AG04450 (cell line): Measurements from ENCODE around the gene BMPER. TPM values are rescaled to one million over a fixed set of nuclear protein-coding genes. Genes with fewer than 3 reads are reported as not detected.

Source experiments
- CTCF ChIA-PET: fragments of 300-600, 350-600 bp; formaldehyde crosslinking; extraction: SDS; loops from one replicate; lab custom pipeline; 2022; ENCODE audit warnings: antibody characterized with exemption, inconsistent platforms; lab: Charles Lee
- POLR2A ChIA-PET: fragments of 350-600 bp; formaldehyde crosslinking; extraction: SDS; loops from one replicate; lab custom pipeline; 2021; ENCODE audit warnings: antibody characterized with exemption, inconsistent platforms; lab: Yijun Ruan, JAX
- DNase-seq: peaks from one replicate; pipeline ENCODE4 v3.0.0-alpha.2; 2011; ENCODE audit warnings: low read depth, low spot score
- H3K27ac ChIP-seq: one replicate; pipeline ENCODE4 v1.5.1; 2012; ENCODE audit warnings: low read depth, low read length, control low read depth
- H3K27me3 ChIP-seq: one replicate; pipeline ENCODE4 v1.6.0; 2012; ENCODE audit warnings: low read length; ENCODE audit not compliant: control insufficient read depth, insufficient read depth
- H3K4me3 ChIP-seq: 2 replicates; pipeline ENCODE4 v1.5.1; 2011; ENCODE audit warnings: mild to moderate bottlenecking, low read depth, low read length, control low read depth
- H3K9me3 ChIP-seq: 2 replicates; pipeline ENCODE4 v1.5.1; 2012; ENCODE audit warnings: low read length; ENCODE audit not compliant: control insufficient read depth, insufficient read depth
- CTCF ChIP-seq: IDR thresholded peaks from 2 replicates; pipeline ENCODE4 v1.5.1; 2011; ENCODE audit warnings: low read depth, low read length, control low read depth, inconsistent platforms
- polyA plus RNA-seq: library from polyadenylated mRNA; depleted of rRNA; stranded (reverse); fragments of >200 nt; gene quantifications from 2 replicates; pipeline ENCODE4 v1.2.3, GENCODE V29; 2011

Gene BMPER
- polyA plus RNA-seq, 1 experiment: 1.1 TPM

GRCh38 chr7:34019301-34019790 is 114.0 kb downstream of the BMPER start:
- Histone ChIP-seq H3K27me3 (no peaks in the 10 kb centered on the region), H3K27ac (no peak overlapping the region), H3K9me3 (no peaks in the 10 kb centered on the region), H3K4me3 (no peak overlapping the region)
- CTCF ChIA-PET: interaction anchor here (0.6 to 0.9 kb wide), 3 partner anchors 68 to 189 kb away, joined by 4 to 5 read pairs (median 4); no protein-coding TSS in a partner anchor
- POLR2A ChIA-PET: interaction anchor here (0.6 kb wide), 2 partner anchors 13 to 38 kb away, joined by 3 read pairs; no protein-coding TSS in a partner anchor
- no peak for TF ChIP-seq CTCF
- DNase-seq: no peak

- H3K4me3 ChIP-seq: no peak overlapping the region
- ChIA-PET POLR2A (no interaction called here), CTCF (interaction anchor here (1.7 kb wide), 1 partner anchor 66 kb away, joined by 4 read pairs; no protein-coding TSS in a partner anchor)
- TF ChIP-seq CTCF: no peak
- H3K9me3 ChIP-seq: no peaks in the 10 kb centered on the region
- no peak overlapping the region for H3K27ac ChIP-seq
- no peaks in the 10 kb centered on the region for H3K27me3 ChIP-seq
- DNase-seq: no peak
Observed at GRCh38 chr7:34022626-34023025, 117.3 kb downstream of the BMPER start.

GRCh38 chr7:34025600-34025999 is 120.3 kb downstream of the BMPER start:
- H3K9me3 ChIP-seq: no peaks in the 10 kb centered on the region
- H3K27ac ChIP-seq: no peak overlapping the region
- TF ChIP-seq CTCF: no peak
- no peak overlapping the region for H3K4me3 ChIP-seq
- CTCF ChIA-PET: interaction anchor here (1.7 kb wide), 1 partner anchor 43 kb away, joined by 4 read pairs; no protein-coding TSS in a partner anchor
- DNase-seq: no peak
- H3K27me3 ChIP-seq: no peaks in the 10 kb centered on the region
- POLR2A ChIA-PET: no interaction called here

GRCh38 chr7:34026481-34027190 is 121.3 kb downstream of the BMPER start:
- DNase-seq: no peak
- POLR2A ChIA-PET: no interaction called here
- CTCF ChIA-PET: interaction anchor here (1.2 to 1.7 kb wide), 2 partner anchors 44 to 94 kb away, joined by 3 to 4 read pairs; no protein-coding TSS in a partner anchor

More at GRCh38 chr7:34026481-34027190, 121.3 kb downstream of the BMPER start:
- no peaks in the 10 kb centered on the region for H3K27me3 ChIP-seq
- H3K4me3 ChIP-seq: no peak overlapping the region
- H3K9me3 ChIP-seq: no peaks in the 10 kb centered on the region
- no peak overlapping the region for H3K27ac ChIP-seq
- no peak for TF ChIP-seq CTCF
